Measurements from ENCODE around the gene BOC.

The BOC gene

GRCh38 chr3:113275583-113275928 lies 64.2 kb downstream of the BOC start:
- Mint-ChIP-seq H3K27ac (no peak overlapping the region), H3K9me3 (no peaks in the 10 kb centered on the region), H3K4me1 (peaks cover 8% of the 10 kb centered on the region), H3K4me3 (no peak overlapping the region), H3K27me3 (peaks cover 9% of the 10 kb centered on the region)
- ATAC-seq, result no peak
- DNase-seq, result no peak

- H3K4me3 Mint-ChIP-seq, result peak overlapping the region; percentile 44 to 70
- peaks cover 8% of the 10 kb centered on the region for H3K4me1 Mint-ChIP-seq
- ATAC-seq (peak; percentile 50), DNase-seq (no peak)
- H3K27me3 Mint-ChIP-seq, result peaks cover 9% of the 10 kb centered on the region
- no peaks in the 10 kb centered on the region for H3K9me3 Mint-ChIP-seq
- H3K27ac Mint-ChIP-seq, result peak overlapping the region; percentile 38 to 83
Observed at GRCh38 chr3:113275929-113276750, 64.8 kb downstream of the BOC start.

GRCh38 chr3:113276751-113277080 lies 65.4 kb downstream of the BOC start:
- H3K9me3 Mint-ChIP-seq, result no peaks in the 10 kb centered on the region
- H3K4me3 Mint-ChIP-seq, result no peak overlapping the region
- DNase-seq, result no peak
- peaks cover 8% of the 10 kb centered on the region for H3K4me1 Mint-ChIP-seq
- no peak for ATAC-seq
- peaks cover 9% of the 10 kb centered on the region for H3K27me3 Mint-ChIP-seq
- no peak overlapping the region for H3K27ac Mint-ChIP-seq

GRCh38 chr3:113277414-113277813 lies 66.1 kb downstream of the BOC start:
- Mint-ChIP-seq H3K27ac (no peak overlapping the region), H3K9me3 (no peaks in the 10 kb centered on the region), H3K27me3 (peaks cover 9% of the 10 kb centered on the region), H3K4me3 (no peak overlapping the region), H3K4me1 (peaks cover 8% of the 10 kb centered on the region)
- DNase-seq, result no peak
- ATAC-seq, result no peak

GRCh38 chr3:113277941-113278598 lies 66.7 kb downstream of the BOC start:
- Mint-ChIP-seq H3K4me1 (peaks cover 8% of the 10 kb centered on the region), H3K9me3 (no peaks in the 10 kb centered on the region), H3K27me3 (peaks cover 9% of the 10 kb centered on the region), H3K4me3 (no peak overlapping the region), H3K27ac (no peak overlapping the region)
- no peak for ATAC-seq
- no peak for DNase-seq

GRCh38 chr3:113278599-113278955 lies 67.2 kb downstream of the BOC start:
- peaks cover 9% of the 10 kb centered on the region for H3K27me3 Mint-ChIP-seq
- H3K4me1 Mint-ChIP-seq, result peaks cover 8% of the 10 kb centered on the region
- no peak overlapping the region for H3K4me3 Mint-ChIP-seq
- no peak overlapping the region for H3K27ac Mint-ChIP-seq
- no peak for ATAC-seq
- no peak for DNase-seq
- no peaks in the 10 kb centered on the region for H3K9me3 Mint-ChIP-seq

- Mint-ChIP-seq H3K27me3 (peaks cover 4% of the 10 kb centered on the region), H3K27ac (no peak overlapping the region), H3K4me1 (peaks cover 8% of the 10 kb centered on the region), H3K4me3 (no peak overlapping the region), H3K9me3 (no peaks in the 10 kb centered on the region)
- no peak for ATAC-seq
- DNase-seq, result no peak
Observed at GRCh38 chr3:113279686-113280085, 68.3 kb downstream of the BOC start.

GRCh38 chr3:113283306-113283705 lies 71.9 kb downstream of the BOC start:
- no peak overlapping the region for H3K27ac Mint-ChIP-seq
- DNase-seq, result no peak
- no peaks in the 10 kb centered on the region for H3K27me3 Mint-ChIP-seq
- H3K9me3 Mint-ChIP-seq, result no peaks in the 10 kb centered on the region
- ATAC-seq, result no peak
- H3K4me1 Mint-ChIP-seq, result no peaks in the 10 kb centered on the region
- H3K4me3 Mint-ChIP-seq, result no peak overlapping the region

- Mint-ChIP-seq H3K27me3 (no peaks in the 10 kb centered on the region), H3K4me3 (no peak overlapping the region), H3K9me3 (no peaks in the 10 kb centered on the region), H3K4me1 (no peaks in the 10 kb centered on the region), H3K27ac (peak overlapping the region in 1 of 2 donors; percentile 27)
- ATAC-seq, result no peak
- DNase-seq, result no peak
Observed at GRCh38 chr3:113284453-113285050, 73.2 kb downstream of the BOC start.

GRCh38 chr3:113285226-113285625 lies 73.9 kb downstream of the BOC start:
- Mint-ChIP-seq H3K4me1 (no peaks in the 10 kb centered on the region), H3K4me3 (no peak overlapping the region), H3K27me3 (no peaks in the 10 kb centered on the region), H3K27ac (no peak overlapping the region), H3K9me3 (no peaks in the 10 kb centered on the region)
- ATAC-seq, result peak; percentile 26
- no peak for DNase-seq

GRCh38 chr3:113285741-113286140 lies 74.4 kb downstream of the BOC start:
- Mint-ChIP-seq H3K4me3 (no peak overlapping the region), H3K27ac (no peak overlapping the region), H3K9me3 (no peaks in the 10 kb centered on the region), H3K4me1 (no peaks in the 10 kb centered on the region), H3K27me3 (no peaks in the 10 kb centered on the region)
- ATAC-seq (no peak), DNase-seq (no peak)

GRCh38 chr3:113286524-113286923 lies 75.2 kb downstream of the BOC start:
- Mint-ChIP-seq H3K4me3 (no peak overlapping the region), H3K9me3 (no peaks in the 10 kb centered on the region), H3K27me3 (no peaks in the 10 kb centered on the region), H3K27ac (no peak overlapping the region), H3K4me1 (no peaks in the 10 kb centered on the region)
- DNase-seq, result no peak
- ATAC-seq, result no peak

GRCh38 chr3:113287111-113287802 lies 75.9 kb downstream of the BOC start:
- no peak overlapping the region for H3K4me3 Mint-ChIP-seq
- ATAC-seq, result no peak
- DNase-seq, result no peak
- H3K27me3 Mint-ChIP-seq, result no peaks in the 10 kb centered on the region
- H3K4me1 Mint-ChIP-seq, result no peaks in the 10 kb centered on the region
- no peak overlapping the region for H3K27ac Mint-ChIP-seq
- no peaks in the 10 kb centered on the region for H3K9me3 Mint-ChIP-seq

- Mint-ChIP-seq H3K4me1 (no peaks in the 10 kb centered on the region), H3K27ac (no peak overlapping the region), H3K9me3 (no peaks in the 10 kb centered on the region), H3K27me3 (no peaks in the 10 kb centered on the region), H3K4me3 (no peak overlapping the region)
- ATAC-seq, result no peak
- peak; percentile 29 to 31 for DNase-seq
Observed at GRCh38 chr3:113287803-113288648, 76.7 kb downstream of the BOC start.

- H3K4me1 Mint-ChIP-seq, result no peaks in the 10 kb centered on the region
- H3K9me3 Mint-ChIP-seq, result no peaks in the 10 kb centered on the region
- H3K27me3 Mint-ChIP-seq, result no peaks in the 10 kb centered on the region
- no peak overlapping the region for H3K27ac Mint-ChIP-seq
- DNase-seq (no peak), ATAC-seq (no peak)
- H3K4me3 Mint-ChIP-seq, result no peak overlapping the region
Observed at GRCh38 chr3:113288881-113289280, 77.5 kb downstream of the BOC start.
